ENCODE results near the gene MEIOB.

The MEIOB gene

GRCh38 chr16:1788095-1788707 lies 83.8 kb downstream of the MEIOB start:
- no peak for DNase-seq (ENCODE audit: low read depth, low spot score)

GRCh38 chr16:1787322-1788094 lies 84.5 kb downstream of the MEIOB start:
- no peak for DNase-seq (ENCODE audit: low read depth, low spot score)

- DNase-seq (ENCODE audit: low read depth, low spot score) = no peak
These were observed 85.0 kb downstream of the MEIOB start for GRCh38 chr16:1787056-1787321.

- DNase-seq (ENCODE audit: low read depth, low spot score) = no peak
These were observed 85.5 kb downstream of the MEIOB start for GRCh38 chr16:1786242-1787055.

GRCh38 chr16:1785846-1786170 lies 86.2 kb downstream of the MEIOB start:
- DNase-seq (ENCODE audit: low read depth, low spot score) = no peak

GRCh38 chr16:1784977-1785845 lies 86.8 kb downstream of the MEIOB start:
- no peak for DNase-seq (ENCODE audit: low read depth, low spot score)
